ENCODE results near the gene MAP3K14. TPM values are rescaled to one million over a fixed set of nuclear protein-coding genes. Genes with fewer than 3 reads are reported as not detected.

MAP3K14 gene
- 1.6 TPM for total RNA-seq

DNA sequence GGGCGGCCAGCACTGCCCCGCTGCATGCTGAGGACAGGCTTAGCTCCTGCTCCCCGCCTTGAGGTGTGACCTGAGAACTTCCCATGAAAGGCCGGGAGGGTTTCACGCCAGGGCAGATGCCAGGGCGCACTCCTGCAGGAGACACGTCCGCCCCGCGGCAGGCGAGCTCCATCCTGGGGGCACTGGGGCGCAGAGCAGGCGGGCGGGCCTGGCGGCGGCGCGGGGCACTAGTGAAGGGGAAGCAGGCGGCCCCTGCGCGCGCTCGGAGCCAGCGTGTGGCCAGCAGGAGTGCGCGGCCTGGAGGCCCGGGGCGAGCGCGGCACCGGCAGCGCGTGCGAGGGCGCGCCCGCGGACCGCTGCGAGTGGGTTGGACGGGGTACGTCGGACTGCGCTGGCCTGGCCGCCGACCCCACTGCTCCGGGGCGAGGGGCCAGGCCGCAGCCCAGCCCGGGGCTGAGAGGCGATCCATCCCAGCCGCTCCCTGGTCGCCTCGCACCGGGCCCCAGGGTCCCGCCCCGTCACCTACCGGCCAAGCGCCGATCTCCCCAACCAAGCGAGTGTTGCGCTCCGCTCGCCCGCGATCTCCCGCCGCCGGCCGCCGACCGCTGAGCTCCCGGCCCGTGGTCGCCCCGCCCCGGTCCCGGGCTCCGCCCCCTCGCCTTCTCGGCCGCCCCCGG is at the start of gene MAP3K14:
TSS of gene MAP3K14 (minus strand) at position 587 of the 677 bp plus-strand sequence. CDS start 26,275 bp downstream, outside the sequence.
- Histone ChIP-seq H3K9ac (ENCODE audit: low read depth in 1 of 3, low read length in 3 of 3) (peak within 1 kb of the TSS; percentile 86 to 93 (median 92)), H3K27me3 (ENCODE audit: control insufficient read depth in 3 of 3, insufficient read depth in 3 of 3, low read length in 3 of 3) (no peaks in the 10 kb centered on the region), H3K4me1 (ENCODE audit: control insufficient read depth in 3 of 3, insufficient read depth in 3 of 3, low read length in 3 of 3) (peaks cover 61 to 75% (median 61%) of the 10 kb centered on the region in 3 donors), H3K4me3 (ENCODE audit: low read length in 3 of 3) (peak within 1 kb of the TSS; percentile 89 to 90 (median 90)), H3K27ac (ENCODE audit: low read depth, low read length) (peak within 1 kb of the TSS; percentile 88), H3K9me3 (ENCODE audit: control insufficient read depth in 3 of 3, low read length in 3 of 3) (no peaks in the 10 kb centered on the region), H3K36me3 (ENCODE audit: control insufficient read depth in 3 of 3, insufficient read depth in 3 of 3, low read length in 3 of 3) (no peaks in the 10 kb centered on the region)

DNA sequence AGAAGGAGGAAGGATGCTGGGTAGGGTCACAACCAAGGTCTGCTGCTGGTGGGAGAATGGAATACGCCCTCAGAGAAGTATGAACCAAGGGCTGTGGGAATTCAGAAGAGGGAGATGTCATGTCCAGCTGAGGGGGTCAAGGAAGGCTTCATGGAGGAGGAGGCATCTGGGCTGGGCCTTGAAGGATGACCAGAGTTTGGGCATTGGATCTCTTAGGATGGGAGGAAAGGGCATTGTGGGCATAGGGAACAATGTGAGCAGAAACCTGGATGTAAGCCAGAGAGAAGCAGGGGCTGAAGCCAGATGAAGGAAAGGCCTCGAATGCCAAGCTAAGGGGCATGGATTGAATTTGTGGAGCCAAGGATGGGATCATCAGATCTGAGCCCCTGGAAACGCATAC is 49.2 kb upstream of the MAP3K14 start:
- Histone ChIP-seq H3K36me3 (ENCODE audit: control insufficient read depth in 3 of 3, insufficient read depth in 3 of 3, low read length in 3 of 3) (no peaks in the 10 kb centered on the region), H3K4me1 (ENCODE audit: control insufficient read depth in 3 of 3, insufficient read depth in 3 of 3, low read length in 3 of 3) (peaks cover 0 to 13% (median 7%) of the 10 kb centered on the region in 3 donors), H3K27me3 (ENCODE audit: control insufficient read depth in 3 of 3, insufficient read depth in 3 of 3, low read length in 3 of 3) (no peaks in the 10 kb centered on the region), H3K4me3 (ENCODE audit: low read length in 3 of 3) (no peak overlapping the region), H3K27ac (ENCODE audit: low read depth, low read length) (no peak overlapping the region), H3K9ac (ENCODE audit: low read depth in 1 of 3, low read length in 3 of 3) (no peak overlapping the region), H3K9me3 (ENCODE audit: control insufficient read depth in 3 of 3, low read length in 3 of 3) (no peaks in the 10 kb centered on the region)

DNA sequence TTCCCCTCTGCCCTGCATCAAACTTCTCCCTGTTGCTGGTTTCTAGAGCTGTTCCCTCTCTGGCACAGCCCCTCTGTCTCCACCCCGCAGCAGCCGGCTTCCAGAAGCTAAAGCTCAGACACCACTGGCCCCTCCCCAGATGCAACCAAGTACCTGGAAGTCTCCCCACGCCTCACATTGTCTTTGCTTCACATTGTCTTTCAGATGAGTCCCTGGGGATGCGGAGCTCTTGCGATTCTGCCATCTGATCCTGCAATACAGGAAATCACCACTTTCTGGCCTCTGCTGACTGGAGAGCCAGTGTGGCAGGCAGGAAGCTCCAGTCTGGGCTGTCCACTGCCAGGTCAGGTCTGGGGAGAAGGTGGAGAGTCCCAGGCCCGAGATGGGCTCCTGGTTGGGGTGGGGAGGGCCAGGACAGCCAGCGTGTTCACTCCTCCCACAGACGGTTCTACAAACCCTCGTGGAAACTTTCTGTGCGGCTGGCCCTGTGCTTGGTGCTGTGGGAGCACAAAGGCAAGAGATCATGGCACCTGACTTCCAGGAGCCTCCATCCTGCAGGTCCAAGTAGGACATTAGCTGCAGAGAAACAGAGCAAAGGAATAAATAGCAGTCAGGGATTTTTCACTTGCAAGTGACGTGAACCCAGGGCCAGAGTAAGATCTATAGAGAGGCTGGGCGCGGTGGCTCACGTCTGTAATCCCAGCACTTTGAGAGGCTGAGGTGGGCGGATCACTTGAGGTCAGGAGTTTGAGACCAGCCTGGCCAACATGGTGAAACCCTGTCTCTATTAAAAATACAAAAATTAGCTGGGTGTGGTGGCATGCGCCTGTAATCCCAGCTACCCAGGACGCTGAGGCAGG is 47.9 kb upstream of the MAP3K14 start:
- H3K27me3 ChIP-seq (ENCODE audit: control insufficient read depth in 3 of 3, insufficient read depth in 3 of 3, low read length in 3 of 3), result peaks cover 0 to 2% (median 0%) of the 10 kb centered on the region in 3 donors
- H3K4me1 ChIP-seq (ENCODE audit: control insufficient read depth in 3 of 3, insufficient read depth in 3 of 3, low read length in 3 of 3), result peaks cover 0 to 13% (median 7%) of the 10 kb centered on the region in 3 donors
- H3K27ac ChIP-seq (ENCODE audit: low read depth, low read length), result no peak overlapping the region
- H3K9ac ChIP-seq (ENCODE audit: low read depth in 1 of 3, low read length in 3 of 3), result no peak overlapping the region
- no peak overlapping the region for H3K4me3 ChIP-seq (ENCODE audit: low read length in 3 of 3)
- no peaks in the 10 kb centered on the region for H3K36me3 ChIP-seq (ENCODE audit: control insufficient read depth in 3 of 3, insufficient read depth in 3 of 3, low read length in 3 of 3)
- H3K9me3 ChIP-seq (ENCODE audit: control insufficient read depth in 3 of 3, low read length in 3 of 3), result no peaks in the 10 kb centered on the region

DNA sequence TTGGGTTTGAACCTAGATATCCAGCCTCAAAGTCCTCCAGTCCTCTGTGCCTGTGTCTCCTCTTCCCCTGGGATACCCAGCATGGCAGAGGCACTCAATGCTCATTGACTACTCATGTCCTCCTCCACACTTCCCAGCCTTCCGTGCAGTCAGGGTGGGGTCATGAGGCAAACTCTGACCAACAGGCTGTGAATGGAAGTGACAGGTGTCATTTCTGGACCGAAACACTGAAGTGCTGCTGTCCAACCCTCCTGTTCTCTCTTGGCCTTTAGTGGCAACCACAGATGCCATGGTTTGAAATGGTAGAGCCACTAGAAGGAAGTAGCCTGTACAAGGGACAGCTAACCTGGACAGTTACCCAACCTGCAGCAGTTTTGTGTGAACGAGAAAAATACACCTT is 46.7 kb upstream of the MAP3K14 start:
- no peak overlapping the region for H3K9ac ChIP-seq (ENCODE audit: low read depth in 1 of 3, low read length in 3 of 3)
- H3K27me3 ChIP-seq (ENCODE audit: control insufficient read depth in 3 of 3, insufficient read depth in 3 of 3, low read length in 3 of 3), result peaks cover 0 to 2% (median 0%) of the 10 kb centered on the region in 3 donors
- no peak overlapping the region for H3K27ac ChIP-seq (ENCODE audit: low read depth, low read length)
- no peaks in the 10 kb centered on the region for H3K9me3 ChIP-seq (ENCODE audit: control insufficient read depth in 3 of 3, low read length in 3 of 3)
- no peak overlapping the region for H3K4me3 ChIP-seq (ENCODE audit: low read length in 3 of 3)
- peaks cover 0 to 13% (median 7%) of the 10 kb centered on the region in 3 donors for H3K4me1 ChIP-seq (ENCODE audit: control insufficient read depth in 3 of 3, insufficient read depth in 3 of 3, low read length in 3 of 3)
- H3K36me3 ChIP-seq (ENCODE audit: control insufficient read depth in 3 of 3, insufficient read depth in 3 of 3, low read length in 3 of 3), result no peaks in the 10 kb centered on the region

DNA sequence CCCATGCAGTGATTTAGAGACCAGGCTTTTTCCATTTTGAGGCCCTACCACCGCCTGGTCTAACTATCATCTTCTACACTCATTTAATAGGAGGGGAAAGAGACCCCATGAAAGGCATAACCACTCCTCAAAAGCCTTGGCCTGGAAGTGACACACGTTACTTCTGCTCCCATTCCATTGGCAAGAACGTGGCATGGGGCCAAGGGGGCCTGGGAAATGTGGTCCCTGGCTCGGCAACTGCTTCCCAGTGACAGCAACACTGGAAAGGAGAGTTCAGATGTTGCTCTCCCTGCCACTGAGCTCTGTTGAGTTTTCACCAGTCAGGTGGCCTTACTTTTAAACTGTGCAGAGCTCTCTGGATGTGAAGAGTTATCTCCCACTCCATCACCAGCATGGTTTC is 45.2 kb upstream of the MAP3K14 start:
- no peak overlapping the region for H3K27ac ChIP-seq (ENCODE audit: low read depth, low read length)
- H3K4me3 ChIP-seq (ENCODE audit: low read length in 3 of 3), result no peak overlapping the region
- H3K36me3 ChIP-seq (ENCODE audit: control insufficient read depth in 3 of 3, insufficient read depth in 3 of 3, low read length in 3 of 3), result no peaks in the 10 kb centered on the region
- peaks cover 0 to 13% (median 7%) of the 10 kb centered on the region in 3 donors for H3K4me1 ChIP-seq (ENCODE audit: control insufficient read depth in 3 of 3, insufficient read depth in 3 of 3, low read length in 3 of 3)
- peaks cover 0 to 2% (median 0%) of the 10 kb centered on the region in 3 donors for H3K27me3 ChIP-seq (ENCODE audit: control insufficient read depth in 3 of 3, insufficient read depth in 3 of 3, low read length in 3 of 3)
- no peak overlapping the region for H3K9ac ChIP-seq (ENCODE audit: low read depth in 1 of 3, low read length in 3 of 3)
- H3K9me3 ChIP-seq (ENCODE audit: control insufficient read depth in 3 of 3, low read length in 3 of 3), result no peaks in the 10 kb centered on the region

DNA sequence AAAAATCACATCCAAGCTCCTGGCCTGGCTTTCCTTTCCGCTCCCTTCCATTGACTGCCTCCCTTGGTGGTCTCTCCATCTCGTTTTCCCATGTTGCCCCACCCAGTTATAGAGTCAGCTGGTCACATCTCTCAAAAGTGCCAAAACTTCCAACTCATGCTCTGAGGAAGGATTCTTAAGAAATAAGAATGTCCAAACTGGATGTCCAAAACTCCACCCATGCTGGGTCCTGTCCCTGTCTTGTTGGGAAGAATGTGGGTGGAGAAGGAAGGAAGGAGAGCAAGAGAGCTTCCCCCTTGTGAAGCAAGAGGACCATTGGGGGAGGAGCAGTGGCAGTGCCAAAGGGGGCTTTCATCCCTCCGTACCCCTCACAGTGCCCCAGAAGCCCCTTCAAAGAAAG is 44.6 kb upstream of the MAP3K14 start:
- Histone ChIP-seq H3K9ac (ENCODE audit: low read depth in 1 of 3, low read length in 3 of 3) (no peak overlapping the region), H3K9me3 (ENCODE audit: control insufficient read depth in 3 of 3, low read length in 3 of 3) (no peaks in the 10 kb centered on the region)

DNA sequence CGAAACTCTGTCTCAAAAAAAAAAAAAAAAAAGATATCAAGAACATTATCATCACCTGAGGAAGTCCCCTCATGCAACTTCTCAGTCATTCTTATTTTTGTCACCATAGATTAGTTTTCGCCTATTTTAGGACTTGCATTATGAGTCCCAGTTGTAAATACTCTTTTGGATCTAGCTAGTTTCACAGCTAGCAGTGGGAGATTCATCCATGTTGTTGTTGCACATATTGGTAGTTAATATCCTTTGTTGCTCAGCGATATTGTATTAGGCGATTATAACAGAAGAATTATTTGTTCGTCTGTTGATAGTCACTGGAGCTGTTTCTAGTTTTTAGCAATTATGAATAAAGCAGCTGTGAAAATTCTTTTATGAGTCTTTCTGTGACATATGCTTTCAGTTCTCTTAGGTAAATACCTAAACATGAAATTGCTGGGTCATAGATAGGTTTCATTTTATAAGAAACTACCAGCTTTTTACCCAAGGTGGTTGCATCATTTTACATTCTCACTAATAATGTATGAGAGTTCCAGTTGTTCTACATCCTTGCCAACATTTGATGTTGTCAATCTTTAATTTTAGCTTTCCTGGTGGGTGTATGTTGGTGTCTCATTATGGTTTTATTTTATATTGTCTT is 40.7 kb upstream of the MAP3K14 start:
- H3K27me3 ChIP-seq (ENCODE audit: control insufficient read depth in 3 of 3, insufficient read depth in 3 of 3, low read length in 3 of 3), result peaks cover 0 to 2% (median 0%) of the 10 kb centered on the region in 3 donors

More for the DNA sequence above, 44.6 kb upstream of the MAP3K14 start:
- H3K4me1 ChIP-seq (ENCODE audit: control insufficient read depth in 3 of 3, insufficient read depth in 3 of 3, low read length in 3 of 3), result peaks cover 0 to 13% (median 7%) of the 10 kb centered on the region in 3 donors
- H3K4me3 ChIP-seq (ENCODE audit: low read length in 3 of 3), result no peak overlapping the region
- H3K36me3 ChIP-seq (ENCODE audit: control insufficient read depth in 3 of 3, insufficient read depth in 3 of 3, low read length in 3 of 3), result no peaks in the 10 kb centered on the region
- no peak overlapping the region for H3K27ac ChIP-seq (ENCODE audit: low read depth, low read length)
- H3K27me3 ChIP-seq (ENCODE audit: control insufficient read depth in 3 of 3, insufficient read depth in 3 of 3, low read length in 3 of 3), result peaks cover 0 to 2% (median 0%) of the 10 kb centered on the region in 3 donors

DNA sequence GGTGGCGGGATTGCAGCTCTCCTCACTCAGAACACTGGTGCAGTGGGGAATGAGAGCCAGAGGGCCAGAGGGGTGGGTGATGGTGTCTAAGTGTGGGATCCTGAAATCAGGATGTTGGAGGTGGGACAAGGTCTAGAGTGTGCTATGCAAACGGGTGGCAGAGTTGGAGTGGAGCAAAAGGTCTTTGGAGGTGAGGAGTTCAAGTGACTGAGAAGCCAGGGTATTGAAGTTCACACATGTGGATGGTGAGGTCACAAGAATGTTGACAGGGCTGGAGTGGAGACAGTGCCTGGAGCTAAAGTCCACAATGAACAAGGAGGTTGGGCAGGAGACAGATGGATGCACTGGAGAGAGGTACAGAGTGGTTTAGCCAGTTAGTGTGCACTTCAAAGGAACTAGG is 38.3 kb upstream of the MAP3K14 start:
- H3K9me3 ChIP-seq (ENCODE audit: control insufficient read depth in 3 of 3, low read length in 3 of 3), result no peaks in the 10 kb centered on the region
- no peak overlapping the region for H3K27ac ChIP-seq (ENCODE audit: low read depth, low read length)
- H3K9ac ChIP-seq (ENCODE audit: low read depth in 1 of 3, low read length in 3 of 3), result no peak overlapping the region
- H3K4me3 ChIP-seq (ENCODE audit: low read length in 3 of 3), result no peak overlapping the region
- no peaks in the 10 kb centered on the region for H3K27me3 ChIP-seq (ENCODE audit: control insufficient read depth in 3 of 3, insufficient read depth in 3 of 3, low read length in 3 of 3)
- H3K4me1 ChIP-seq (ENCODE audit: control insufficient read depth in 3 of 3, insufficient read depth in 3 of 3, low read length in 3 of 3), result no peaks in the 10 kb centered on the region
- no peaks in the 10 kb centered on the region for H3K36me3 ChIP-seq (ENCODE audit: control insufficient read depth in 3 of 3, insufficient read depth in 3 of 3, low read length in 3 of 3)

More for the DNA sequence above, 40.7 kb upstream of the MAP3K14 start:
- no peaks in the 10 kb centered on the region for H3K36me3 ChIP-seq (ENCODE audit: control insufficient read depth in 3 of 3, insufficient read depth in 3 of 3, low read length in 3 of 3)
- H3K9me3 ChIP-seq (ENCODE audit: control insufficient read depth in 3 of 3, low read length in 3 of 3), result no peaks in the 10 kb centered on the region
- H3K9ac ChIP-seq (ENCODE audit: low read depth in 1 of 3, low read length in 3 of 3), result no peak overlapping the region
- H3K4me1 ChIP-seq (ENCODE audit: control insufficient read depth in 3 of 3, insufficient read depth in 3 of 3, low read length in 3 of 3), result no peaks in the 10 kb centered on the region
- H3K4me3 ChIP-seq (ENCODE audit: low read length in 3 of 3), result no peak overlapping the region
- no peak overlapping the region for H3K27ac ChIP-seq (ENCODE audit: low read depth, low read length)

DNA sequence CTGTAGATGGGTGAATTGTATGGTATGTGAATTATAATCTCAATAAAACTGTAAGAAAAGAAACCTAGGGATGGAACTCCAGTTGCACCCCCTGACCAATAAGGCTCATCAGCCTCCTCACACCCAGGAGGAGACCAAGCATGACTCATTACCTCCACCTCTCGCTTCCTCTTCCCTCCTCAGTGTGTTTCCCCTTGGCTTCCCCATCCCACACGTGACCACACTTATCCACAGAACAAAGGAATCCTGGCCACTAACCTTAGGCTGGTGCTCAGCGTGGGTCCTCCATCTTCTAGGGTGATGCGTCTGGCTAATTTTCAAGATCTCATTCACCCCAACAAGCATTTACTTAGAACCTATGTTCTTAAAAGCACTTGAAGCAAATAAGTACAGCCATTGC is 36.2 kb upstream of the MAP3K14 start:
- Histone ChIP-seq H3K9ac (ENCODE audit: low read depth in 1 of 3, low read length in 3 of 3) (no peak overlapping the region), H3K27me3 (ENCODE audit: control insufficient read depth in 3 of 3, insufficient read depth in 3 of 3, low read length in 3 of 3) (no peaks in the 10 kb centered on the region), H3K9me3 (ENCODE audit: control insufficient read depth in 3 of 3, low read length in 3 of 3) (no peaks in the 10 kb centered on the region), H3K4me3 (ENCODE audit: low read length in 3 of 3) (no peak overlapping the region), H3K4me1 (ENCODE audit: control insufficient read depth in 3 of 3, insufficient read depth in 3 of 3, low read length in 3 of 3) (no peaks in the 10 kb centered on the region), H3K27ac (ENCODE audit: low read depth, low read length) (no peak overlapping the region), H3K36me3 (ENCODE audit: control insufficient read depth in 3 of 3, insufficient read depth in 3 of 3, low read length in 3 of 3) (no peaks in the 10 kb centered on the region)

All from skeletal muscle tissue (tissue), 4 donors.